PC-9 (cell line): ENCODE results near the gene GNA12.

Experiments used
- CTCF ChIP-seq: fragments of 200-600 bp; sonication (generic); conservative IDR thresholded peaks from 2 replicates; pipeline ENCODE4 v1.6.1; 2017; ENCODE audit warnings: mixed run types, antibody characterized with exemption, mild to moderate bottlenecking, moderate library complexity
- EZH2 ChIP-seq: fragments of 200-600 bp; sonication (generic); IDR thresholded peaks from 2 replicates; pipeline ENCODE4 v1.8.0; 2017; ENCODE audit warnings: antibody characterized with exemption, low read depth

GRCh38 chr7:2824678-2825461 lies 19.2 kb downstream of the GNA12 start:
- TF ChIP-seq CTCF, result no peak
- no peak for TF ChIP-seq EZH2
